Mesothelial cell of epicardium (in vitro differentiated cells): ENCODE results near the gene SCUBE3. TPM values are rescaled to one million over a fixed set of nuclear protein-coding genes. Genes with fewer than 3 reads are reported as not detected.

Experiments used
- DNase-seq, 2 experiments: peaks; one replicate each; pipeline ENCODE4 v3.0.0; 2021; ENCODE audit warnings: low spot score in 2 of 2; ENCODE audit not compliant: unreplicated experiment in 2 of 2
- H3K27ac Mint-ChIP-seq: 2 replicates; pipeline ENCODE4 v1.8.0; 2021; ENCODE audit warnings: mixed read lengths
- H3K27me3 Mint-ChIP-seq: 2 replicates; pipeline ENCODE4 v1.8.0; 2021; ENCODE audit warnings: low read depth, mixed read lengths
- H3K36me3 Mint-ChIP-seq: 2 replicates; pipeline ENCODE4 v1.8.0; 2021; ENCODE audit warnings: mixed read lengths
- H3K4me1 Mint-ChIP-seq: 2 replicates; pipeline ENCODE4 v1.8.0; 2021; ENCODE audit warnings: mixed read lengths
- H3K4me3 Mint-ChIP-seq: 2 replicates; pipeline ENCODE4 v1.8.0; 2021; ENCODE audit warnings: mild to moderate bottlenecking, moderate library complexity, mixed read lengths
- H3K9me3 Mint-ChIP-seq: 2 replicates; pipeline ENCODE4 v1.8.0; 2021; ENCODE audit warnings: mixed read lengths
- CTCF ChIP-seq: fragments of 200-600 bp; sonication (generic); IDR thresholded peaks from one replicate; pipeline ENCODE4 v1.5.0; 2021; ENCODE audit warnings: antibody characterized with exemption; ENCODE audit not compliant: unreplicated experiment
- total RNA-seq: library from RNA; stranded (reverse); gene quantifications from 3 replicates; pipeline ENCODE4 v1.2.1, GENCODE V29; 2021

Gene SCUBE3
- total RNA-seq, 1 donor from 2014 or later: 54.8 TPM

GRCh38 chr6:35240838-35241801, 27.4 kb downstream of the SCUBE3 start:
- peak; percentile 95 for TF ChIP-seq CTCF
- Mint-ChIP-seq H3K4me3 (no peak overlapping the region), H3K36me3 (peaks cover 14% of the 10 kb centered on the region), H3K27me3 (no peaks in the 10 kb centered on the region), H3K4me1 (peaks cover 35% of the 10 kb centered on the region), H3K27ac (peak overlapping the region; percentile 71), H3K9me3 (no peaks in the 10 kb centered on the region)
- peak; percentile 65 to 91 for DNase-seq

DNA sequence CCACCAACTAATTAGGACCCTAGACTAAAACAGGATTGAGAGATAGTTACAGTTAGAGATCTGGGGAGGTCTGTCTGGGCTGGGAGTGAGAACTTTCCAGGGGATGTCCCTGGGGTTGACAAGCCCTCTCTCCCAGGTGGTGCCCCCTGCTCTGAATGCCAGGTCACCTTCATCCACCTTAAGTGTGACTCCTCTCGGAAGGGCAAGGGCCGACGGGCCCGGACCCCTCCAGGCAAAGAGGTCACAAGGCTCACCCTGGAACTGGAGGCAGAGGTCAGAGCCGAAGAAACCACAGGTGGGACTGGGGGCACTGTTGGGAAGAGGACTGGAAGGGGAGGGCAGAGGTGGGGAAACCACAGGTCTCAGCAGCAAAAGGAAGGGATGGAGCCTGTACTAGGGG, 28.7 kb downstream of the SCUBE3 start:
- no peak overlapping the region for H3K4me3 Mint-ChIP-seq
- no peaks in the 10 kb centered on the region for H3K9me3 Mint-ChIP-seq
- DNase-seq: no peak
- H3K27ac Mint-ChIP-seq: no peak overlapping the region
- TF ChIP-seq CTCF: no peak
- no peaks in the 10 kb centered on the region for H3K27me3 Mint-ChIP-seq
- H3K4me1 Mint-ChIP-seq: peaks cover 24% of the 10 kb centered on the region
- H3K36me3 Mint-ChIP-seq: peaks cover 15% of the 10 kb centered on the region

DNA sequence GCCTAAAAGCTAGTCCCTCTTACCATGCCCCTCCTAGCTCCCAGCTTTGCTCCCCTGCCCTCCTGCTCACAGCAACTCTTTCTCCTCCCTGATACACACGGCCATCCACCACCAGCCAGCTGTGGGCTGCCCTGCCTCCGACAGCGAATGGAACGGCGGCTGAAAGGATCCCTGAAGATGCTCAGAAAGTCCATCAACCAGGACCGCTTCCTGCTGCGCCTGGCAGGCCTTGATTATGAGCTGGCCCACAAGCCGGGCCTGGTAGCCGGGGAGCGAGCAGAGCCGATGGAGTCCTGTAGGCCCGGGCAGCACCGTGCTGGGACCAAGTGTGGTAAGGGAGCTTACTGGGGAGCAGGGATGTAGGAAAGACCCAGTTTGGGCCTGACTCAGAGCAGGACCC, 29.1 kb downstream of the SCUBE3 start:
- no peak overlapping the region for H3K27ac Mint-ChIP-seq
- H3K4me1 Mint-ChIP-seq: peaks cover 20% of the 10 kb centered on the region
- H3K9me3 Mint-ChIP-seq: no peaks in the 10 kb centered on the region
- no peak for TF ChIP-seq CTCF
- DNase-seq: no peak
- H3K4me3 Mint-ChIP-seq: no peak overlapping the region
- peaks cover 15% of the 10 kb centered on the region for H3K36me3 Mint-ChIP-seq
- no peaks in the 10 kb centered on the region for H3K27me3 Mint-ChIP-seq

DNA sequence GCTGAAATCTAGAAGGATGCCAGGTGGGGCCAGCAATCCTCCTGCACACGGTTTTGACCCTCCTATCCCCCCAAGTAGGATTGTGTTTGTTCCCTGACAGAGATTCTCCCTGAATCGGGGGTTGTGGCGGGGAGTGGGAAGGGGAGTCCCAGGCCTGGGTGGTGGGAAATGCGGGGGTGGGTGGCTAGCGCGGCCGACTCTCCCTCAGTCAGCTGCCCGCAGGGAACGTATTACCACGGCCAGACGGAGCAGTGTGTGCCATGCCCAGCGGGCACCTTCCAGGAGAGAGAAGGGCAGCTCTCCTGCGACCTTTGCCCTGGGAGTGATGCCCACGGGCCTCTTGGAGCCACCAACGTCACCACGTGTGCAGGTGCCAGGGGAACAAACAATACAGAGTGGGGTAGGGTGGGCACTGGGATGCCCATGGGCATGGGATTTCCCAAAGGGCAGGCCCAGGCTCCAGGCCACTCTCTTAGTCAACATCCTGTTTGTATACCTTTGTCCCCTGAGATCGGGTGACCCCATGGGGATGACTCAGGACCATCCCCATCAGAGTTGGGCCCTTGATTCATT, 29.7 kb downstream of the SCUBE3 start:
- Mint-ChIP-seq H3K27ac (no peak overlapping the region), H3K27me3 (no peaks in the 10 kb centered on the region), H3K4me3 (no peak overlapping the region), H3K9me3 (no peaks in the 10 kb centered on the region), H3K36me3 (peaks cover 15% of the 10 kb centered on the region), H3K4me1 (peaks cover 14% of the 10 kb centered on the region)
- DNase-seq: no peak
- TF ChIP-seq CTCF: no peak

DNA sequence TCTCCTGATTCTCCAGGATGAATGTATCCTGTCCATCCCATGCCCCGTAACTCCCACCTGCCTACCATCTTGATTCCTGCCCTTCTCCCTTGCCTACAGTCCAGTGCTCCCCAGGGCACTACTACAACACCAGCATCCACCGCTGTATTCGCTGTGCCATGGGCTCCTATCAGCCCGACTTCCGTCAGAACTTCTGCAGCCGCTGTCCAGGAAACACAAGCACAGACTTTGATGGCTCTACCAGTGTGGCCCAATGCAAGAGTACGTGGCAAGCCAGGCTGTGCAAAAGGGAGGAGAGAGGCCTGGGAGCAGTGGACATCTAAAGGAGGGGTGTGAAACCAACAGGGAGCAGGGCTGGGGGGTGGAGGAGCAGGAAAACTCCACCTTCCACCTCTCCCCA, 30.8 kb downstream of the SCUBE3 start:
- no peak for TF ChIP-seq CTCF
- Mint-ChIP-seq H3K4me3 (no peak overlapping the region), H3K9me3 (no peaks in the 10 kb centered on the region), H3K27me3 (no peaks in the 10 kb centered on the region), H3K4me1 (peaks cover 4% of the 10 kb centered on the region), H3K27ac (no peak overlapping the region), H3K36me3 (peaks cover 17% of the 10 kb centered on the region)
- no peak for DNase-seq
